GM08714 (cell line): ENCODE measurements around the gene CTBS.
"Not testable (repeated sequence)": the region's sequence is repeated elsewhere in the genome, so short reads cannot be mapped to it uniquely, and the experiment has no call there.

Experiments used
- H3K4me3 ChIP-seq: fragments of 200-500 bp; sonication (Bioruptor generic); 2 replicates; pipeline ENCODE4 v1.5.1; 2014; ENCODE audit warnings: mild to moderate bottlenecking, low read length, inconsistent platforms
- ZNF274 ChIP-seq: IDR thresholded peaks from 2 replicates; pipeline ENCODE4 v1.6.1; 2012; ENCODE audit warnings: mild to moderate bottlenecking, low read depth, low read length

Gene CTBS

DNA sequence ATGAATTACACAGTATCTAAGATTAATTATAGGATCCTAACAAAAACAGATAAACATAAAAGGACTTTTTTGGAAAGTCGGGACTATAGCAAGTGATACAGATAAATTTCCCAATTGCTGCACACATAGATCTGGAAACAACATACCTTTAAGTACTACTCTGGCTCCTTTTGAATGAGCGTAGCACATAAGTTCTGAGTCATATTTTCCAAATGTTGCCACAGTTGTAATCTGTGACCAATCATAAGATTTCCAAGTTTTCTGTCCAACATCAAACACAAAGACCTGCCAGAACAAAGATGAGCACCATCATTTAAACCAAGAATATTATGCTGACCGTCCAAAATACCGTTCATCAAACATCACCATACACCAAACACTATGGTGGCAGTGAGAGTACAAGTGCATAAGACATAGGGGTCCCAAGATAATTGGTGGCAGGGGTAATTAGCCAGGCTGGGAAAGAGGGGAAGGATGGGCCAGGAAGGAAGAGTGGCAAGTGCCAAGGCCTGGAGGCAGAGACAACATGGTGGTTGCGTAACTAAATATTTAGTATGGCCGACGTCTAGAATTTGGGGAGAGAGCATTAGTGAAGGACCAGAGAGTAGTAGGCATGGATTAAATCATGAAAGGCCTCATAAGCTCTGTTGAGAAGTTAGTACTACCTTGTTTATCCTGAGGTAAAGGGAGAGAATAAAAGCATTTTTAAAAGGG lies 3.6 kb downstream of the CTBS start:
- no peak overlapping the region for H3K4me3 ChIP-seq
- TF ChIP-seq ZNF274, result no peak

DNA sequence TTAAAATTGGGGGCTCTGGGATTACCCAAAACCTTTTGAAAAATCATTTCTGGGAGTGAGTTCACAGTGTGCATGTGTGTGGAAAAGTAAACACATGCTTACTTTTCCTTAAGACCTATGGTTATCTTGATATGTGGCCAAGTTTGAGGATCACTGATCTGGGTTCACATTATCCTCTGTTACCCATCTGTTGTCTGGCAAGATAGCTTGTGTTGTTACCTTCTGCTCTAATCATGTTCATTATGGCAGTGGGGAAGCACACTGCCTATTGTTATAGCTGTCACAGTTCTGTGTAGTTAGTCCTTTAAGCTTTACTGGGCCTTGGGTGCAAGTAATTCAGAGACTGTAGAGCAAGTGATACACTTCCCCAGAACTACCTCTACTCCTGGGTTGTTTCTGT lies 5.0 kb downstream of the CTBS start:
- no peak overlapping the region for H3K4me3 ChIP-seq
- TF ChIP-seq ZNF274, result no peak

DNA sequence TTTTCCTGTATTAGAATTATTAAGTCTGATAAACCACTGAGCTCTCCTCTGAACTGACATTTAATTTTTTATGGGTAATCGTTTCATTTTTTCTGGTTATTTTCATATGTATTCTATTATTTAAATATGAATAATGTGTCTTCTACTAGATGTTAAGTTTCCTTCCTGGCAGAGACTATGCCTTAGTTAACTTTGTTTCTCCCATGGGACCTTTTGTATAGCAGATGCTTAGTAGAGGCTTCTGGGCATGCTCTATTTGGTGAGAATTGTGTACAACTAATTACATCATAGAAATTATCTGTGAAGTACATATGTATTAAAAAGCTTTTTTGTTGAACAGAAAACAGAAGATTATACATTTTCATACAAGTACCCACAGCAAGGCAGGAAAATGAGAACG lies 23.4 kb downstream of the CTBS start:
- H3K4me3 ChIP-seq, result no peak overlapping the region
- TF ChIP-seq ZNF274, result no peak

DNA sequence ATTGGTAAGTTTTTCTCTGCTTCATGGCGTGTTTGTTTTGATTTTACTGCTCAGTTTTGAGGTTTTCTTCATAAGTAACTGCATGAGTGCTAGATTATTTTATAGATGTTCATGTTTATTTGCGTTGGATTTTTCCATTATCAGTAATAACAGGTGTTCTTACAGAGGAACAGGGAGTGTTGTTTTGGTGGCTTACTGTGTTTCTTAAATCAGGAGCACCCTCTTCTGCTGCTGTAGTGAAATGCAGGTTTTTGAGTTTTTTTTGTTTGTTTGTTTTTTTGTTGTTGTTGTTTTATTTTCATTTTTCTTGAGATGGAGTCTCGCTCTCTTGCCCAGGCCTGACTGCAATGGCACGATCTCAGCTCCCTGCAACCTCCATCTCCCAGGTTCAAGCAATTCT lies 32.6 kb downstream of the CTBS start:
- no peak for TF ChIP-seq ZNF274
- H3K4me3 ChIP-seq, result no peak overlapping the region

DNA sequence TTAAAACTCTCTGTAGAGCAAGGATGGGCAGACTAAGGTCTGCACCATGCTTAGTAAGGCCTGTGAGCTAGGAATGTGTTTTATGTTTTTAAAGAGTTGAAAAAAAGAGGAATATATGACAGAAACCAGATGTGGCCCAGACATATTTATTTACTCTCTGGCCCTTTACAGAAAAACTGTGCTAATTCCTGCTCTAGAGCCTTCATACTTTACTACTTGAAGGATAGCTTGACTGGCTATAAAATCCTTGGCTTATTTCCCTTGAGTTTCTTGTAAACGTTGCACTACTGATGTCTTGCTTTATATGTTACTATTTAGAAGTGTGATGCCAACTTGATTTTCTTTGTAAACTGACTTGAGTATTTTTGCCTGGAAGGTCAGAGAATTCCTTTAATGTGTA lies 33.5 kb downstream of the CTBS start:
- TF ChIP-seq ZNF274, result no peak
- no peak overlapping the region for H3K4me3 ChIP-seq

DNA sequence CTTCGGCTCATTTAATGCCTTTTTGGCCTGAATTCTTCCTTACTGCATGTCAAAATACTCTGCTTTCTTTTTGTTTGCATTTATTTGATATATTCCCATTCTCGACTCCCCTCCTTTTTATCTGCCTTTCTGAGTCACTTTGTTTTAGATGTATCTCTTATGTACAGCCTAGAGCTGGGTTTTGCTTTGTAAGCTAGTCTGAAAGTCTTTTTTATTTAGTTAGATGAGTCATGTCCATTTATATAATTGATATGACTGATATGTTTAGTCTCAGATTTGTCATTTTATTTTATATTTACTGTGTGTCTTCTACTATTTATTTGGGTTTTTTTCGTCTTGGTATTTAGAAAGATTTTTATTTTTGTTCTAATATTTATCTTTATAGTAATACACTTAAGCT lies 34.3 kb downstream of the CTBS start:
- TF ChIP-seq ZNF274, result no peak
- H3K4me3 ChIP-seq, result no peak overlapping the region

DNA sequence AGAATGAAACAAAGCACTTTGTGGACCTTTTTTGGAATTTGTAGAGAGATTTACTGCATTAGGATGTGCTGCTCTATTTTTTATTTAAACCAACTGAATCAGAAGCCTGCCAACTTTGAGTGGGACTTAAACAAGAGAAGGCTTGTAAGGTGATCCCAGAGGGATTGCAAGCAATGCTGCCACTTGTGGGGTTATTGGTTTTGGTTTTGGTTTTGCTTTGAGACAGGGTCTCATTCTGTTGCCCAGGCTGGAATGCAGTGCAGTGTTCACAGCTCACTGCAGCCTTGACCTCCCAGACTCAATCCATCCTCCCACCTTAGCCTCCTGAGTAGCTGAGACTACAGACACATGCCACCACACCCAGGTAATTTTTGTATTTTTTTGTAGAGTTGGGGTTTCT lies 35.6 kb downstream of the CTBS start:
- no peak overlapping the region for H3K4me3 ChIP-seq
- no peak for TF ChIP-seq ZNF274

DNA sequence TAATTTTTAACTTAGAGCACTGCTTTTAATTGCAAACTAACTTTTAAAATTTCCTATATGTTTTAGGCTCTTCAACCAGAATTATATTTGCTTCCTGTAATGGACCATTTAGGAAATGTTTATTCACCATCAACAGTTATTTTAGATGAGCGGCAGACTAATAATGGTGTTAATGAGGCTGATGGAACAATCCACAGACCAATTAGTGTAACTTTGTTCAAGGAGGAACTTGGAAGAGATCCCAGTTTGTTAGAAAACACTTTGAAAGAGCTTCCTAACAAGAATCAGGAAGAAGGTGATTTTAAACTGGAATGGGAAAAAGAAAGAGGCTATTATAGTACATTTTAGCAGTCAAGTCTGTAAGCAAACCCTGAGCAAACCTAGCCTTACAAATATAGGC lies 48.5 kb downstream of the CTBS start:
- TF ChIP-seq ZNF274, result no peak
- H3K4me3 ChIP-seq, result no peak overlapping the region

DNA sequence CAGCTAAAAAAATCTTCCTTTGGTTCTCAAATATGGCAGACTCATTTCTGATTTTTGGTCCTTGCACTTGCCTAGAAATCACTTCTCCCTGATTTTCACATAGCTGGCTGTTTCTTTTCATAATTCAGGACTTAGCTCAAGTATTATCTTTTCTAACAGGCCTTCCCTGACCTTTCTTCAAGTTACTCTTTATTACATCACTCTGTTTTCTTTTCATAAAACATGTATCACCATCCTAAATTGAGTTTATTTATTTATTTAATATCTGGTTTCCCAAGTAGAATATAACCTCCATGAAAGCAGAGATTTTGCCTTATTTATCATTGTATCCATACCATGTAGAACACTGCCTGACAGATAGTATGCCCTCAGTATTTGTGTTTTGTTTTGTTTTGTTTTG lies 49.6 kb downstream of the CTBS start:
- TF ChIP-seq ZNF274, result no peak
- H3K4me3 ChIP-seq, result no peak overlapping the region

DNA sequence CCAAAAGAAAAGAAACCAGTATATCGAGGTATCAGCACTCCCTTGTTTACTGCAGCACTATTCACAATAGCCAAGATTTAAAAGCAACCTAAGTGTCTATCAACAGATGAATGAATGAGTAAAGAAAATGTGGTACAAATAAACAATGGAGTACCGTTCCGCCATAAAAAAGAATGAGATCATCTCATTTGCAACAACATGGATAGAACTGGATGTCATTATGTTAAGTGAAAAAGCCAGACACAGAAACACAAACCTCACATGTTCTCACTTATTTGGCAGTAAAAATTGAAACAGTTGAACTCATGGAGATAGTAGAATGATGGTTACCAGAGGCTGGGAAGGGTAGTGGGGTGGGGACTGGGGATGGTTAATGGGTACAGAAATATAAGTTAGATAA lies 63.6 kb downstream of the CTBS start:
- no peak for TF ChIP-seq ZNF274
- H3K4me3 ChIP-seq, result no peak overlapping the region

DNA sequence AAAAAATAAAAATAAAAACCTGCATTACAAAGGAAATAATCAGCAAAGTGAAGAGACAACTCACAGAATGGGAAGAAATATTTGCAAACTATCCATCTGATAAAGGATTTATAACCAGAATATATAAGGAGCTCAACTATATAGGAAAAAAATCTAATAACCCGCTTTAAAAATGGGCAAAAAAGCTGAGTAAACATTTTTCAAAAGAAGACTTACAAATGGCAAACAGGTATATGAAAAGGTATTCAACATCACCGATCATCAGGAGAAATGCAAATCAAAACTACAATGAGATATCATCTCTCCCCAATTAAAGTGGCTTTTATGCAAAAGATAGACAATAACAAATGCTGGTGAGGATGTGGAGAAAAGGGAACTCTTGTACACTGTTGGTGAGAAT lies 64.1 kb downstream of the CTBS start:
- no peak for TF ChIP-seq ZNF274
- no peak overlapping the region for H3K4me3 ChIP-seq

DNA sequence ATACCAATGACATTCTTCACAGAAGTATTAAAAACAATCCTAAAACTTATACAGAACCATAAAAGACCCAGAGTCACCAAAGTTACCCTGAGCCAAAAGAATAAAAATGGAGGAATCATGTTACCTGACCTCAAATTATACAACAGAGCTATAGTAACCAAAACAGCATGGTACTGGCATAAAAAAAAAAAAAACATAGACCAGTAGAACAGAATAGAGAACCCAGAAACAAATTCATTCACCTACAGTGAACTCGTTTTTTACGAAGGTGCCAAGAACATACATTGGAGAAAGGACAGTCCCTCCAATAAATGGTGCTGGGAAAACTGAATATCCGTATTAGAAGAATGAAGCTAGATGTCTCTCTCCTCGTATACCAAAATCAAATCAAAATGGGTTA lies 65.2 kb downstream of the CTBS start:
- H3K4me3 ChIP-seq, result no peak overlapping the region
- TF ChIP-seq ZNF274, result no peak

DNA sequence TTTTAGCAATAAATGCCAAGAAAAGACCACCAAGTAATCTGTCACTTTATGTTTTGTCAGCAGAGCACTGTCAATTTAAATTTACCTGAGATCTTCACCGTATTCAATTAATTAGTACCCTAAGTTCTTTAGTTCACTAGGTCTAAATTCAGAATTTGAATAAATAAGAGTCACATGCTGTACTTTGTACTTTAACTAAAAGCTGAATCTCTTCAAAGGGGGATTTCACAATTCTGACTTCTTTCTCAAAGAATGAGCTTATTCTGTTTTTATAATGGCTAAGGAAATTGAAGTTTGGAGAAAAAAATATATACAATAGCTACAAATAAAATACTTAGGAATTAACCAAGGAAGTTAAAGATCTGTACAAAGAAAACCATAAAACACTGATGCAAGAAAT lies 65.7 kb downstream of the CTBS start:
- no peak for TF ChIP-seq ZNF274
- H3K4me3 ChIP-seq, result no peak overlapping the region

DNA sequence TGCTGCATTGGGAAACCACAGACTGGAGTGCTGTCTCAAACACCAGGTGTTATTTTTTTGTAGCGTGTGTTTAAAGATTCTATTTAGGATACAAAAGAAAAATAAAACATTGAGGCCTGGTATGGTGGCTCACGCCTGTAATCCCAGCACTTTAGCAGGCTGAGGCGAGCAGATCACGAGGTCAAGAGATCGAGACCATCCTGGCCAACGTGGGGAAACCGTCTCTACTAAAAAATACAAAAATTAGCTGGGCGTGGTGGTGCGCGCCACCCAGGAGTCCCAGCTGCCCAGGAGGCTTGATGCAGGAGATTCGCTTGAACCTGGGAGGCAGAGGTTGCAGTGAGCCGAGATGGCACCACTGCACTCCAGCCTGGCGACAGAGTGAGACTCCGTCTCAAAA lies 66.4 kb downstream of the CTBS start:
- not testable (repeated sequence) for H3K4me3 ChIP-seq

DNA sequence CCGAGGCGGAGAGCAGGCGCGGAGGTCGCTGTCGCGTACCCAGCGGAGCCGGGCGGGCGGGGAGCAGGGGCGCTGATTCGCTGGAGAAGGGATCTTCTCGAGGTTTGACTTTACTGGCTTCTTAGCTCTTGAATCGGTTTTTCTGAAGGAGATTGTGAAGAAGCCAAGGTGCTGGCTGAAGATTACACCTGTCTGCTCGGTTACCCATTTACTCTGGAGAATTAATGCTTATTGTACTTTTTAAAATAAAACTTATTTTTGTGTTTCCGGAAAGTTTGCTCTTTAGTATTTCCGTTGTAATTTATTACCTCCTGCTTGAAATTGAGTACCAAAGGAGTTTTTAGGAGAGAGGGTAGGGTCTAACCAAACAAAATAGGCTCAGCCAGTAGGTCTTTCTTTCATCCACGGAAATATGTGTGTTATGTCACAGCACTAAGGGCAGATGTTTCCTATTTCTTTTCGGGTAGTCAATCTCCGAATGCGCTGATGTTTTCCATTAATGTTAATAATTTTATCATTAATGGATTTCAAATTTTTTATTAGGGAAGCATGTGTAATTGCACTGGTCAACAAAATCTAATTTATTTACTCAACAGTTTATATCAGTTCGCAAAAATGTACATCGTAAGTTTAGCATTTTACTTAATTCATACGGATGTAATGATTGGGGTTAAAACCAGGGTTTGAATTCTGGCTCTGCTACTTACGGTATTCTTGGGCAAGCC lies 67.3 kb downstream of the CTBS start:
- no peak for TF ChIP-seq ZNF274
- H3K4me3 ChIP-seq, result peak overlapping the region; percentile 98
